NB4 (cell line): ENCODE results near the gene ATP5PO.

Source experiments
- DNase-seq: peaks from one replicate; pipeline ENCODE4 v3.0.0; 2010; ENCODE audit warnings: low read depth
- H3K4me3 ChIP-seq: one replicate; pipeline ENCODE4 v1.5.1; 2011; ENCODE audit warnings: mild to moderate bottlenecking, low read depth, low read length, moderate library complexity
- MAX ChIP-seq: IDR thresholded peaks from 2 replicates; pipeline ENCODE4 v1.6.1; 2011; ENCODE audit warnings: low read depth, low read length
- MYC ChIP-seq: IDR thresholded peaks from 2 replicates; pipeline ENCODE4 v1.6.1; 2011; ENCODE audit warnings: low read depth, low read length
- POLR2A ChIP-seq: IDR thresholded peaks from 2 replicates; pipeline ENCODE4 v1.6.1; 2011; ENCODE audit warnings: mild to moderate bottlenecking; ENCODE audit not compliant: insufficient read length; ENCODE audit errors: extremely low read depth
- TF ChIP-seq, protein P1 (sequence below): IDR thresholded peaks from one replicate; pipeline ENCODE4 v1.5.1; 2012; ENCODE audit warnings: low read depth, low read length

ATP5PO gene

GRCh38 chr21:33884376-33885171, 31.0 kb downstream of the ATP5PO start:
- DNase-seq, result no peak
- TF ChIP-seq MYC (no peak), MAX (no peak), POLR2A (no peak)
- TF ChIP-seq, protein P1, sequence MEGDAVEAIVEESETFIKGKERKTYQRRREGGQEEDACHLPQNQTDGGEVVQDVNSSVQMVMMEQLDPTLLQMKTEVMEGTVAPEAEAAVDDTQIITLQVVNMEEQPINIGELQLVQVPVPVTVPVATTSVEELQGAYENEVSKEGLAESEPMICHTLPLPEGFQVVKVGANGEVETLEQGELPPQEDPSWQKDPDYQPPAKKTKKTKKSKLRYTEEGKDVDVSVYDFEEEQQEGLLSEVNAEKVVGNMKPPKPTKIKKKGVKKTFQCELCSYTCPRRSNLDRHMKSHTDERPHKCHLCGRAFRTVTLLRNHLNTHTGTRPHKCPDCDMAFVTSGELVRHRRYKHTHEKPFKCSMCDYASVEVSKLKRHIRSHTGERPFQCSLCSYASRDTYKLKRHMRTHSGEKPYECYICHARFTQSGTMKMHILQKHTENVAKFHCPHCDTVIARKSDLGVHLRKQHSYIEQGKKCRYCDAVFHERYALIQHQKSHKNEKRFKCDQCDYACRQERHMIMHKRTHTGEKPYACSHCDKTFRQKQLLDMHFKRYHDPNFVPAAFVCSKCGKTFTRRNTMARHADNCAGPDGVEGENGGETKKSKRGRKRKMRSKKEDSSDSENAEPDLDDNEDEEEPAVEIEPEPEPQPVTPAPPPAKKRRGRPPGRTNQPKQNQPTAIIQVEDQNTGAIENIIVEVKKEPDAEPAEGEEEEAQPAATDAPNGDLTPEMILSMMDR, result no peak

GRCh38 chr21:33883118-33883517, 32.5 kb downstream of the ATP5PO start:
- TF ChIP-seq POLR2A (no peak), MYC (no peak), MAX (no peak)
- TF ChIP-seq, protein P1, result no peak
- no peak overlapping the region for H3K4me3 ChIP-seq
- no peak for DNase-seq

More at GRCh38 chr21:33884376-33885171, 31.0 kb downstream of the ATP5PO start:
- H3K4me3 ChIP-seq, result no peak overlapping the region

GRCh38 chr21:33881689-33882440, 33.7 kb downstream of the ATP5PO start:
- H3K4me3 ChIP-seq, result no peak overlapping the region
- TF ChIP-seq MYC, result no peak
- no peak for TF ChIP-seq POLR2A
- TF ChIP-seq MAX, result no peak
- TF ChIP-seq, protein P1, result no peak
- no peak for DNase-seq

GRCh38 chr21:33880626-33881025, 35.0 kb downstream of the ATP5PO start:
- no peak overlapping the region for H3K4me3 ChIP-seq
- no peak for DNase-seq
- TF ChIP-seq MAX, result no peak
- TF ChIP-seq, protein P1, result no peak
- TF ChIP-seq MYC, result no peak

DNA sequence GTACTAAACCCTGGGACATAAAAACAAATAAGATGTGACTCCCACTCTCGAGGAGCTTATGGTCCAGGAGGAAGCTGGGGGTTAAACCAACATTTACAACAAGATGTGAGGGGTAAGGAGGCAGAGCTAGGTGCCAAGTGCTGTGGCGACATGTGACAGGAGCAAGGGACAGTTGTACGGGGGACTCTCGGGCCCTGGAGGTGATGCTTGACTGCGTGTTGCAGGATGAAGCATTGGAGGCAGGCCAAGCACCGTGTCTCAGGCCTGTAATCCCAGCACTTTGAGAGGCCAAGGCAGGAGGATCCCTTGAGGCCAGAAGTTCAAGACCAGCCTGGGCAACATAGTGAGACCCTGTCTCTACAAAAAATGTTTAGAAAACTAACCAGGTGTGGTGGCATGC, 36.8 kb downstream of the ATP5PO start:
- no peak for TF ChIP-seq POLR2A
- DNase-seq, result no peak
- no peak overlapping the region for H3K4me3 ChIP-seq

DNA sequence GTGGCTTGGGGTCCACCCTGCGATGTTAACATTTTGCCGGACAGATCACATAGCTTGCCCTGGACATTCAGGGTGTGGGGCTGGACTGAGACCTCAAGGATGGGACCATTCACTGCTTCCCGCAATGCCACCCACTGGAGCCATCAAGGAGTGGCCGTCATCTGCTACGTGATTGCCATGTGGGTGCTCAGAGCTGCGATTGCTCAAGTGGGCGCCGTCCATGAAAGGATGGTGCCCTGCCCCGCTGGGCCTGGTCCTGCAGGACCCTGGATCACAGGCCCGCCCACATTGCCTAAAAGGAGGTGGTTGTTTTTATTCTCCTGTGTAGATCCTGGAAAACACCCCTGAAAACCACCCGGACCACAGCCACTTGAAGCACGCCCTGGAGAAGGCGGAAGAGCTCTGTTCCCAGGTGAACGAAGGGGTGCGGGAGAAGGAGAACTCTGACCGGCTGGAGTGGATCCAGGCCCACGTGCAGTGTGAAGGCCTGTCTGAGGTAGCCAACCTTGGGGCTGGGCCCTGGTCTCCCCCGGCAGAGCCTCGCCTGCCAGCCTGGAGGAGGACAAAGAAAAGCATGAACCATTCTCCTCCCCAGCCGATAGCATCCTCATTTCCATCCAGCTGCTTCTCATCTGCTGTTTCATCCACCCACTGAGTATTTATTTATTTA, 40.4 kb downstream of the ATP5PO start:
- DNase-seq, result no peak
- H3K4me3 ChIP-seq, result no peak overlapping the region
- TF ChIP-seq, protein P1, result no peak
- TF ChIP-seq MYC (no peak), POLR2A (no peak), MAX (no peak)
